Measurements from ENCODE around the gene FAM168B.

FAM168B gene

DNA sequence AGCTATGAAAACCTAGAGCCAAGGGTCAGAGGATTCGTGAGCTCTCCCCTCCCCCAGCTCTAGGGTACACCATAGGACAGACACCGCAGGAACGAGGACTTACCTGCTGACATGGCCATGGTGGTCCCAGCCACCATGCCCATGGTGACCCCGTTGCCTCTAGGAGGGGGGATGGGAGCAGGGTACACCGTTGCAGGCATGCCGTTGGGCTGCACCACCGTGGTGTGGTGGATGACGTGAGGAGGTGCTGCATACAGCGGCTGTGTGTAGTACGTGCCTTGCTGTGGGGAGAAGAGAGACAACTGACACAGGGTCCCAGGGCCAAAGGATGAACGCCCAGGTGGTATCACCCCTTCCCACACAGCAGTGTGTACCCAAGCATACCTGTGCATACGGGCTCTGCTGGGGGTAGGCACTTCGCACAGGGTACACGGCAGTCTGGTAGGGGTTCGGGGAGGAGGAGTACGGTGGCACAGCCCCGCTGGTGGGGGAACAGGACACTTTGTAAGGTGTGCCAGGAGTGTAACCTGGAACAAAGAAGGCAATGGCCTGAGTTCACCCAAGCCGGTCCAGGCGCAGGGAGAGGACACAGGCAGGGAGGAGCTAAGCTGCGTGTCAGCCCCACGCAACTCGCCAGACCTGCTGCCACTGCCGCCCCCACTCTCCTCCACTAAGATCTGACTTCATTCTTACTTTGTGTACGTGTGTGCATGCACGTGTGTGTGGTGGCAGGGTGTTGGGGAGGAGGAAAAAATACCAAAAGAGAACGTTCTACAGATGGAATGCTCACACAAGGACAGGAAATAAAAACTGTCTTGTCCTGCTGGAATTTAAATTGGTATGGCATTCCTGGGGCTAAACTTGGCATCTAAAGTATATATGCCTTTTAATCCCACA lies 37.8 kb downstream of the FAM168B start:
- no peak for DNase-seq (ENCODE audit: low spot score)

DNA sequence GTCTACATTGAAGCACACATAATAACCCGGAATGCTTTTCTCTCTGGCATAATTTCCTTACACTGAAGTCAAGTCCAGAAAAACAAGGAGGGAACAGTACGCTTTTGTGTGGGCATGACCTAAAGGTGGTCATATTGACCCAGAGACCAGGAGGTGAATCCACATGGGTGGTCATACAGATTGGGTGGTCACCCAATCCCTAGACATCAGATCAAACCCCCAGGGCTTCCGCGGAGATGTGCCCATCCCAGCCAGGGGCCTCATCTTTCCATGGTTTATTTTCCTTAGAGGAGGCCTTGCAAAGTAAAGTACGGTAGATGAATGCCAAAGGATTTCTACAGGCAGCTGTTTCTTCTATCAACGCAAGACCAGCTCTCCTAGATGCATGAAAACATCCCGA lies 38.8 kb downstream of the FAM168B start:
- DNase-seq (ENCODE audit: low spot score), result no peak

DNA sequence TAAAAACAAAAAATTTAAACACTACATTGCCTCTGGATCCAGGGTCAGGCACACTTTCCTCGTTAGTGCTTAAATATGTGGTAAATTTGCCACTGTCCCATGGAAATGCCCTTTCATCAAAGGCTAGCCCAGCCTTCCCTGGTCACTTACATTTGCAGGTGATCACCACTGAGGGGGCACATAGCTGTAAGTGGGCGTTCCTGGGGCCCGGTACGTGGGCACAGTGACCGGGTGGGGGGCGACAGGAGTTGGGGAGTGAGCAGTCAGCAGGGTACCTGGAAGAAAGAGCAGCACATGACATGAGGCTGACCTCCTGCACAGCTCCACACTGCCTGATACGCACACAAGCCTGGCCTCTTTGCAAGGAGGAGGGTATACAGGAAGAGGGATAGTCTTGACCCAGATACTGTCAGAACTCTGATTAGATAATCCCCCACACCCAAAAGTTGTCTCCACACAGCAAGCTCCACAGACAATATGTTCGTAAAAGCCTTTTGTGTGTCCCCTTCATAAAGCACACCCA lies 40.5 kb downstream of the FAM168B start:
- no peak for DNase-seq (ENCODE audit: low spot score)

DNA sequence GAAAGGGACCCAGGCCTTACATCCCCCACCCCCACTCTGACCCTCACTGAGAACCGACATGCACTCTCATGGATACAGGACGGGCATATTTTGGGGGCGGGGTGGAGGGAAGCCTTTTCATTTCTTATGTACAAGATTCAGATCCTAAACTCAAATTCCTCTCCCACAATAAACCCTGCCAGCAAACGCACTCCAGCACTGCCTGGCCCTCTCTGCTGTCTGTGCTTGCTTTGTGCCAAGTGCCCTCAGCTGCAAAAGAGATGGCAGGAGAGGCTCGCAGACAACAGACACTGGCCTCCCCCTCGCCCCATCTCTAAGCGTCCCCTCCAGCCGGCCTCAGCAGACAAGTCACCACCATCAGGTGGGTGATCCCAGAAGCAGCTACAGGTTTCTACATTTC lies 42.4 kb downstream of the FAM168B start:
- peak; percentile 70 for DNase-seq (ENCODE audit: low spot score)

DNA sequence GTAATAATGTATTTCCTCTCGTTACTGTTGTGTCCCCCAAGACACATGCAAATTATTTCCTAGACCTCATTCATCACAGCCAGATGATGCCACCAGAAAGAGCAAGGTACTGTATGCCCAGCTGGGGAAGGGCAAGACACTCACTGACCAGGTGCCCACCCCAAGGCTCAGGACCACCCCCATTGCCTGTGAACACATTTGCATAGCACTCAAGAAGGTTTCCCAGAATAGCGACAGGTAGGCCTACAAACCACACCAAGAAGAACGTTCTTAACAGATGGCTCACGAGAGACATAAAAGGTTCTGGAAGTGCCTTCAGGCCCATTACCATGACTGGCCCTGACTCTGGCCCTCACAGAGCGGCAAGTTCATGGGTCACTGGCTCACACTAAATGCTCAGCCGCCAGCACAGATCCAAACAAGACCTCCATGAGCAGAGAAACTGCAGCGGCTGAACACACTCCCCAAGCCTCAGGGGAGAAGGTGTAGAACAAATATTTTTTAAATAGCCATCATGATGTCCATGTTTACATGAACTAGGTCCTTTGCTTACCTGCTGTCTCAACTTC lies 44.0 kb downstream of the FAM168B start:
- DNase-seq (ENCODE audit: low spot score), result no peak

DNA sequence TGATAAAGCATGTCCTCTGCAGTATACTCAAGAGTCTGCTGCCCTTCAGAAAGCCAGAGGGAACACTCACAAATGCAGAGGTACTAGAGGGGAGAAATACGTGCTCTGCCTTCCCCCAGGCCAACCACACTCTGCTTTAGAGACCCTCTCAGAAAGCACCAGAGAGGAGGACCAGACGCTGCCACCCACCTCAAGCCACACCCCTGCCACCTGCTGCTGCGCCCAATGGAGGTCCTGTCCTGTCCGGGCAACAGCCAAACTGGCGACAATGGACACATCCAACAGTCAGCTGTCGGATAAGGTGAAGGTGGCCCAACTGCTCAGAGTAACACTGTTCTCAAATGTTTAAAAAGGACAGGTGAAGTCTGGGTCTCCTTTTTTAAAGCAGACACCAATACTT lies 44.6 kb downstream of the FAM168B start:
- DNase-seq (ENCODE audit: low spot score), result no peak

DNA sequence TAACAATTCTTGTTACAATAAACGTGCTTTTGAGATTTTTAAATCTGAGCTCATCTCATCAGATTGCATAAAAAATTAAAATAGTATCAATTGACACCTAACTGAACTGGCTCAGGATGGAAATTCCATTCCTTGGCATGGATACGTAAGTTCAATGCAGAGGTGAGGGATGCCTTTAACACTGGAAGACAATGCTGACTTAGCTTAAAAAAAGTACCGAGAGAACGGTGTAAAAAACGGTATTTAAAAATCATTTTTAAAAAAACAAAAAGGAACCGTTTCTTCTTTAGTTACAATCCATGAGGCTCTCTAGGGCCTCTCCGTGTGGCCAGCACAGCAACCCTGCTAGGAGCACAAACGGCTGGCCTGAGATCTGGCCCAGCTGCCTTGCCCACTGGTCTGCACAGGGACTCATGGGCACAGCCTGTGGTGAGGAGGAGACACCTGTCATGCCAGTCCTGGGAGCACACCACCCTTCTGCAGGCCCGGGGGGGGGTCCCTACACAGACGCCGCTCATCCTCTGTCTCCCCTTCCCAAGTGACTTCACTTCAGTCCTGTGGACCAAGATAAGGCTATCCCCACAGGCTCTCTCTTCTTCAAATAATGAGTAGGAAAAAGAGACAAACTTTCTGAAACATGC lies 45.2 kb downstream of the FAM168B start:
- DNase-seq (ENCODE audit: low spot score), result no peak

DNA sequence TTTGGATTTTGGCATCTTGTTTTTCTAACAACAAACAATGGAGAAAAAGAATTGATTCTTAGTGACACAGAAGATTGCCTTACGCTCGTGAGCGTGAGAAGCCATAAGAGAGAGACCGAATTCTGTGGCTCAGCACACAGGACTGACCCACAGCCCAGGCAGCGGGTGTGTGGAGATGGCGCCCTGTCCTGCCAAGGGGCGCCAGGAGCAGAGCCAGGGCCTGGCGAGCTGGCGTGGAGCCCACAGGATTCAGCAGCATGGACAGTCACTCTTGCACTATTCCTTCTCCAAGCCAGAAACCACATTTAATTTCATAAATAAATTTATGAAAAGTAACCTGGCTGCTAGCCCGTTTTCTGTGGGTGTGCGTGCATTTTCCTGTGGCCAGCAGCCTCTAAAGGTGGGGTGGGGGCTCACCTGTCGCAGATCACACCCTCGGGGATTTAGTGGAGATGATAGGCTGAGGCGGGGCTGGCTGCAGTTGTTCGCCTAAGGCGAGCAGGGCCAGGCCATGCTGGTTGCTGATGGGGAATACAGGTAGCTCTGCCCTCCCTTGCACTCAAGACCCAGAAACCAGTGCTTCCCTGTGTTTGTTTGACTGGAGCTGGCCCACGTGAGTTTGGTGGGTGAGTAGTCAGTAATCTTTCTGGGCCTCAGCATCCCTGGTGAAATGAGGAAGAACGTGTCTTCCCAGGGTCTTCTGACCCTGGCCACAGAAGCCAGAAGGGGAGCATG lies 46.2 kb downstream of the FAM168B start:
- DNase-seq (ENCODE audit: low spot score), result no peak

DNA sequence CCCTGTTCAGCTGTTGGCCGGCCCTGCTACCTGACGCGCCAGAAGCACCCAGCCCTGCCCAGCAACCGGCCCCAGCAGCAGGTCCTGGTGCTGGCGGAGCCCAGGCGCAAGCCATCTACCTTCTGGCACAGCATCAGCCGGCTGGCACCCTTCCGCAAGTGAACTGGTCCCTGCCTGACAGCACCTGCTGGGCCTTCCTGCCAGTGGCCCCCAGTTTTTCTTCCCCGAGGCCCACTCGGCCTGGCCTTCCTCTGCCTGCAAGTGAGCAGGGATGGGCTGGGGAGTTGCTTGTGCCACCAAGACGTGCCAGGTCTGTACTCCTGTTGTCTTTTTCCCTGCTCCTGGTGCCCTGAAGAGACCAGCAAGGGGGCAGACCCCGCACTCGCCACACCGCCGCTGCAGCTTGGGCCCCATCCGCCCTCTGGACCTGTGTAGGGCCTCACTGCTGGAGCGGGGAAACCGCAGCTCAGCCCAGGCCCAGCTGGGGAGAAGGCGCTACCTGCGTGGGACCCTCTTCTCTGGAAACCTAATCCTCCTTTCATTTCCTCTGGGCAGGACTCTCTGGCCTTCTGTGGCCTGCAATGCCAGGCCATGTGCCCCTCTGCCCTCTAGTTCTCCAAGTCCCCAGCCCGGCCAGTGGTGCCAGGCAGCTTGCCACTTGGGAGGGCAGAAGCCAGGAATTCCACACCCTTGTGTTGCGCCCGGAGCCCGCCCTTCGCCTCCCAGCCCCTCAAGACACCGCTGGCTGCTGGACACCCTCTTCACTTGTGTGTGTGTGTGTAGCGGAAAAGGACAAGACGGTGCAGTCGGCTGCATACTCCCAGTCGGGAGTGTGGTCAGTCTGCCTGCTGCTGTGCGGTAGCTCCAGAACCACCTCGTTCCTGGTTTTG lies 47.0 kb downstream of the FAM168B start:
- DNase-seq (ENCODE audit: low spot score), result no peak

DNA sequence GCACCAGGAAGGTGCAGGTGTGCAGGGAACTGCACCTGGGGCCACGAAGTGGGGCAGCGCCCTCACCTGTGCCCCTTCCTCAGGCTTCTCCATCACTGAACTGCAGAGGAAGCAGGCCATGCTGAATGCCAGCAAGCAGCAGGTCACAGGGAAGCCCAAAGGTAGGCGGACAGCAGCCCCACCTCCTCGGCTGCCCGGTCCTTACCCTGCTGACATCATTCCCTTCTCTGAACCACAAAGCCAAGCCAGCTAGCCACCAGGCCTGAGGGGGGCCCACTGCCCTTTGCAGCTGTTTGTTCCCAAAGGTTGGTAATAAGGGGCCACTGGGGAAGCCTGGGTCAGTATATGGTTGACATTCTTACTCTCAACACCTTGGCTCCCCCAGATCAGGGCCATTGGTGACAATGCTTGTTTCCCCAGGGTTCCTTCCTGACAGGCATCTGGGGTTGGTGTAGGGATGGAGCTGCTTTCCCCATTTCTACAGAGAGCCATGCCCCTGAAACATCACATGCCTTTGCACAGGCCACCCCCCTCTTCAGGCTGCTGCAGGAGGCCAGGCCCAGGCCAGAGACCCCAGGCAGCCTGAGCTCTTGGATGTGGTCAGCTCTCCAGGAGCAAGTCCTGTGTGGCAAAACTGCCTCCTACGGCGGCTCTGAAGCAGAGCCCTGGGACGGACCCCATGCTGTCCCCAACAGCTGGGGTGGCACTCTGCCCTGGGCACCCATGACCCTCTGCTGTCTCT lies 47.8 kb downstream of the FAM168B start:
- DNase-seq (ENCODE audit: low spot score), result no peak

DNA sequence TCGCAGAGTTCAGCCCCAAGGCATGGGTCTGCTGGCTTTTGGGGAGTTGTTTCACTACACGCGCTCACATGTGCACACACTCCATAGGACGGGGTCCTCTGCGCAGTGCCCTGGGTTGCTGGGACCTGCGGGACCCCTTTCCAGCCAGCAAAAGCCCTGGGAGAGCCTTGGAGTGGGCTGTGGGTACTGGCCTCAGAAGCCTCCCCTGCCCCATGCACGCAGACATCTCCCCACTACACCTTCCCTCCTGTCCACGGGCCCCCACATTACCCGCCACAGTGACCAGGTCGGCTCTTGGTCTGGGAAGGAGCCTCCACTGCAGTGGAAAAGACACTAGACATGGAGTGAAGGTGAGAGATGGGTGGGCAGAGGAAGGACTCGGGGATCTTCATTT lies 48.5 kb downstream of the FAM168B start:
- DNase-seq (ENCODE audit: low spot score), result no peak

DNA sequence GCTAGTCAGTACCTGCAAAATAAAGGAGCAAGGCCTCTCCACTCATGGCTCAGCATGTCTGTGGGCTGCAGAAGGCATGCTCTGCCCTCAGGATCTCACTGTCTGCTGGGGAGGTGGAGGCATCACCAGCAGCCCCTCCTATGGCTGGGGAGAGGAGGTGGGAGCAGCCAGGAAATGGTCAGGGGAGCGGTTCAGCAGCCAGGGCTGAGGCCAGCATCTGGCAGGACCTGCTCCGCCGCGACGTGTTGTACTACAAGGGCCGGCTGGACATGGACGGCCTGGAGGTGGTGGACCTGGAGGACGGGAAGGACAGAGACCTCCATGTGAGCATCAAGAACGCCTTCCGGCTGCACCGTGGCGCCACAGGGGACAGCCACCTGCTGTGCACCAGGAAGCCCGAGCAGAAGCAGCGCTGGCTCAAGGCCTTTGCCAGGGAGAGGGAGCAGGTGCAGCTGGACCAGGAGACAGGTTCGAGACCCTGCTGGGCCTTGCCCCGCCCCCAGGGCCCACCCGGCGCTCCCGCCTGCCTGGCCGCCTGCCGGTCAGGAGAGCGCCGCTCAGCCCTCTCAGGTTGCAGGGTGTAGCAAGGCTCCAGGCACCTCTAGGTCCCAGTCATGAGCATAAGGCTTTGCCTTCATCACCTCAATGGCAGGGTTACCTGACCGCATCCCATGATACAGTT lies 49.0 kb downstream of the FAM168B start:
- DNase-seq (ENCODE audit: low spot score), result no peak

DNA sequence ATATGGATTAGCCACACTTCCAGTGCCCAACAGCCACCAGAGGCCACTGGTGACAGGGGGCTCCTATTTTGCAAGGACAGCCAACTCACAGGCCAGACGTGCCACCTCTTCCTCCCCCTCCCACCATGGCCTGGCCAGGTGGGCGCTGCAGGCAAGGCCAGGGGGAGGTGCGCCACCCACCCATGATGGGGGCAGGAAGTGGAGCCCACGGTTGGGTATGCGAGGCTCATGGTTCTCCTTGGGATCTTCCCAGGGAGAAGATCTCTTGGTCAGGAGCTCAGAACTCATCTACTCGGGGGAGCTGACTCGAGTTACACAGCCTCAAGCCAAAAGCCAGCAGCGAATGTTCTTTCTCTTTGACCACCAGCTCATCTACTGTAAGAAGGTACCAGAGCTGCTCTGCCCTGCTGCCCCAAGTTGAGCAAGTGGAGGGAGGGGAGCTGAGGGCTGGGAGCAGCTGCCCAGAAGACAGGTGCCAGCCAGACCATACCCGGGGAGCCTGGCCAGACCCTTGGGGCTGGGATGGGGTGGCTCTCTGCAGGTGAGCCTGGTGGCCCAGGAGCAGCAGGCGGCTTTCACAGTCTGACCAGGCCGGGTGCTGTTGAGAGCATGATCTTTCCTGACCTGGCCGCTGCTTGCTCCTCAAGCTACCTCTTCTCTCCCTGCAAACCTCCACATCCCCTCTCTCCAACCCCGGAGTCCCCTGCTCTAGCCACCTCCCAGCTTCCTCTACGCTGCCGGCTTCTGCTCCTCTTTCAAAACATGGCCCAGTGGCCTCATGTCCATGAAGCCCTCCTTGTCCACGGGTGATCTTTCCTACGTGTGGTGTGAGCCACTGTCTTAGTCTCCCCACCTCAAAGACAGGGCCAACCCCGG lies 49.8 kb downstream of the FAM168B start:
- no peak for DNase-seq (ENCODE audit: low spot score)

DNA sequence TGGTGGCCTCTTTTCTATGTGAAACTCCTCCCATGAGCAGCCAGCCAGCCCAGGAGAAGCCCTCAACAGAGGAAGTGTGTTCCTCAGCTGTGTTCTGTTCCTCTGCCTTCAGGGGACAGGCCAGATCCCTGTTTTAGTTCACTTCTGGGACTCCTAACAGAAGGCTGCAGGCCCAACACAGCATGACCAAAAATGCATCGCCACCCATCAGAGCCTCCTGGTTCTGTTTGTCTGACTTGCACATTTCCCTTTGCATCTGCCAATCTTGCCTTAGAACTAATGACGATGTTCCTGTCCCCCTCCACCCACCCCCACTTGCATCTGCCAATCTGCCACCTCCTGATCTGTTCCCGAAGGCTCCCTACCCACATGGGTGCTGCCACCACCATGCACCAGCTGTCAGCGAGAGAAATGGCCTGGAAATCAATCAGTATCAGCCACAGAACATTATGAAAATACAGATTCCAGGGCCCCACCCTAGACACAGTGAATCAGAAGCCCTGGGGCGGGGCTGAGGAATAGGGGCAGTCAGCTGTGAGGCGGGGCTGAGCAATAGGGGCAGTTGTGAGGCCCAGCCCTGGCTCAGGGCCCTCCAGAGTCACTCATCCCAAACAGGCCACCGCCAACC lies 51.0 kb downstream of the FAM168B start:
- DNase-seq (ENCODE audit: low spot score), result no peak

DNA sequence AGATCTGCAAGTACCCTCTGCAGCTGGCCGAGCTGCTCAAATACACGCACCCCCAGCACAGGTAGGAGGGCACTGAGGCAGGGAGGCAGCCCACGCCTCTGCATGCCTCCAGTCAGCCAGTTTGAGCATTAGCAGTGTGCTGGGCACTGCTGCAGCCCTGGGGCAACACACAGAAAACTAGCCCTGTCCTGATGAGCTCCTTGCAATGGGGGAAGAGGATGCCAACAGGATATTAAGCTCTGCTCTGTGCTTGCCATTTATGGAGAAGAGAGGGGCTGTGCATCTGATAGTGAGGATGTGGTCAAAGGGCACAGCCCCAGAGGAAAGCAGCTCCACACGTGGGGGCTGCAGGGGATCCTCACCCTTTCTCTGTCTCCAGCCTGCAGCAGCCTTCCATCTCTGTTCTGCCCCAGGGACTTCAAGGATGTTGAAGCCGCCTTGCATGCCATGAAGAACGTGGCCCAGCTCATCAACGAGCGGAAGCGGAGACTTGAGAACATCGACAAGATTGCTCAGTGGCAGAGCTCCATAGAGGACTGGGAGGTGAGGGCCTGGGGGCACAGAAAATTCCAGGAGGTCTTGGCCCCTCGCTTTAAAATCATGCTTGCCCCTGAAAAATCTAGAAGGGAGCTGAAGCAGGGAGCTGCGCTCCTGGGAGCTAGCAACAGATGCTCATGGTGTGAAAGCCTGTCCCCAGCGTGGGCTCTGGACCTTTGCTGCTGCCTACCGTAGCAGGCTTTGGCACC lies 51.7 kb downstream of the FAM168B start:
- no peak for DNase-seq (ENCODE audit: low spot score)

DNA sequence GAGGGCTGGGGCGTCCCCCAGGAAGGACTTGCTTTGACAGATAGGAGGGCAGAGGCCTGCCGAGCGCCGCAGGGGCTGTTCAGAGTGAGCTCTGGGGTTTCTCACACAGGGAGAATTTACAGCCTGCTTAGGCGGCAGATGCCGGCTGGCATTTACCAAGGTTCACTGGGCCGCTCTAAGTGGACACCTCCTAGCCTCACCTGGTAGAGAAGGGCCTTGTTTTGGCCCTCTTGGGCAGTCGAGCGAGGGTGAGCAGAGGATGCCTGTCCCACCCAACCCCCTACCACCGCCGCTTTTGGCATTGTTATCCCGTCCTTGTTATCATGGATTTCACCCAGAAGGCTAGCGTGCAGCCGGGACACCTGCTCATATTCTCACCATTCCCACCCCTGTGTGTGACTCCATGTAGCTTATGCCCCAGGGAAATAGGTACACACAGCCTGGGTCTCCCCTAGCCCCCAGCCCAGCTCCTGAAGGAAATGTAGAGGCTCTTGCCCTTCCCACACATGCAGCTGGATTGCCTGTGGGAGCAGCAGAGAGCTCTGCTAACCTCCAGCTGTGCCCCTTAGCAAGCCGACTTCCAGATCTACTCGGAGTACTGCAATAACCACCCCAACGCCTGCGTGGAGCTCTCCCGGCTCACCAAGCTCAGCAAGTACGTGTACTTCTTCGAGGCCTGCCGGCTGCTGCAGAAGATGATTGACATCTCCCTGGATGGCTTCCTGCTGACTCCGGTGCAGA lies 52.4 kb downstream of the FAM168B start:
- DNase-seq (ENCODE audit: low spot score), result no peak

Measured in globus pallidus (tissue), 1 donor.